CD4-positive, alpha-beta memory T cell (primary cell): Measurements from ENCODE around the gene ICOS. TPM values are rescaled to one million over a fixed set of nuclear protein-coding genes. Genes with fewer than 3 reads are reported as not detected.
"Not testable (repeated sequence)": the region's sequence is repeated elsewhere in the genome, so short reads cannot be mapped to it uniquely, and the experiment has no call there.

Experiments
- CTCF ChIA-PET: fragments of 350-600 bp; sonication (Branson Sonifier 250); formaldehyde crosslinking; loops from one replicate; lab custom pipeline; 2021; ENCODE audit warnings: inconsistent platforms; ENCODE audit not compliant: partially characterized antibody; lab: Charles Lee
- POLR2A ChIA-PET: fragments of 350-600 bp; sonication (Branson Sonifier 250); formaldehyde crosslinking; loops from one replicate; lab custom pipeline; 2021; ENCODE audit not compliant: partially characterized antibody; lab: Charles Lee
- DNase-seq, 5 donors: peaks; one replicate each; pipeline versions ENCODE4 v3.0.0 to v3.0.0-alpha.2; 2020 to 2022; ENCODE audit warnings: mixed read lengths in 1 of 5
- H3K27ac ChIP-seq: one replicate; pipeline ENCODE4 v1.7.0; 2013; ENCODE audit warnings: low read depth, low read length
- H3K27me3 ChIP-seq: 2 replicates; pipeline ENCODE4 v1.7.0; 2013; ENCODE audit warnings: mild to moderate bottlenecking, low read length, moderate library complexity; ENCODE audit not compliant: insufficient read depth
- H3K36me3 ChIP-seq: 2 replicates; pipeline ENCODE4 v1.7.0; 2013; ENCODE audit warnings: mild to moderate bottlenecking, low read length, moderate library complexity; ENCODE audit not compliant: insufficient read depth
- H3K4me1 ChIP-seq: 2 replicates; pipeline ENCODE4 v1.7.0; 2013; ENCODE audit warnings: mild to moderate bottlenecking, low read length, moderate library complexity; ENCODE audit not compliant: insufficient read depth
- H3K4me3 ChIP-seq, 2 donors: one replicate each; pipeline ENCODE4 v1.7.0; 2013; ENCODE audit warnings: low read length in 2 of 2, mild to moderate bottlenecking in 1 of 2
- H3K9me3 ChIP-seq, 2 donors: one replicate each; pipeline ENCODE4 v1.7.0; 2013; ENCODE audit warnings: low read length in 2 of 2, control low read depth in 1 of 2; ENCODE audit not compliant: control insufficient read depth in 1 of 2
- H3K27ac Mint-ChIP-seq, 7 donors: one replicate each; pipeline ENCODE4 v1.8.0; 2020 to 2021; ENCODE audit warnings: mixed read lengths in 7 of 7, mild to moderate bottlenecking in 6 of 7, inconsistent platforms in 3 of 7, moderate library complexity in 3 of 7
- H3K27me3 Mint-ChIP-seq, 2 donors: one replicate each; pipeline ENCODE4 v1.8.0; 2020 to 2021; ENCODE audit warnings: mixed read lengths in 2 of 2
- H3K36me3 Mint-ChIP-seq, 2 donors: one replicate each; pipeline ENCODE4 v1.8.0; 2020 to 2021; ENCODE audit warnings: mixed read lengths in 2 of 2, inconsistent platforms in 1 of 2, mild to moderate bottlenecking in 1 of 2
- H3K4me1 Mint-ChIP-seq, 4 donors: one replicate each; pipeline ENCODE4 v1.8.0; 2020 to 2021; ENCODE audit warnings: mixed read lengths in 4 of 4, mild to moderate bottlenecking in 1 of 4
- H3K4me3 Mint-ChIP-seq, 8 donors: one replicate each; pipeline ENCODE4 v1.8.0; 2020 to 2021; ENCODE audit warnings: mixed read lengths in 8 of 8, mild to moderate bottlenecking in 7 of 8, moderate library complexity in 6 of 8, inconsistent platforms in 3 of 8
- H3K9me3 Mint-ChIP-seq, 8 donors: one replicate each; pipeline ENCODE4 v1.8.0; 2020 to 2021; ENCODE audit warnings: mixed read lengths in 8 of 8, mild to moderate bottlenecking in 5 of 8, inconsistent platforms in 3 of 8, moderate library complexity in 1 of 8
- intact Hi-C: fragments of 100-400 bp; cut with micrococcal nuclease; formaldehyde crosslinking; loops from one replicate; pipeline ENCODE4 v1.15.1; 2023
- polyA plus RNA-seq, 2 donors: library from polyadenylated mRNA; unstranded; fragments of 300-500 nt; fragmentation: Illumina TruSeq; gene quantifications; one replicate each; pipeline ENCODE4 v1.2.3, GENCODE V29; 2021
- total RNA-seq, 2 experiments: library from RNA; stranded (reverse); gene quantifications; one replicate each; pipeline ENCODE4 v1.2.3, GENCODE V29; 2021

The ICOS gene
- total and polyA plus RNA-seq, 4 experiments from 2014 or later: 28.1 to 53.2 (median 41.0) TPM

DNA sequence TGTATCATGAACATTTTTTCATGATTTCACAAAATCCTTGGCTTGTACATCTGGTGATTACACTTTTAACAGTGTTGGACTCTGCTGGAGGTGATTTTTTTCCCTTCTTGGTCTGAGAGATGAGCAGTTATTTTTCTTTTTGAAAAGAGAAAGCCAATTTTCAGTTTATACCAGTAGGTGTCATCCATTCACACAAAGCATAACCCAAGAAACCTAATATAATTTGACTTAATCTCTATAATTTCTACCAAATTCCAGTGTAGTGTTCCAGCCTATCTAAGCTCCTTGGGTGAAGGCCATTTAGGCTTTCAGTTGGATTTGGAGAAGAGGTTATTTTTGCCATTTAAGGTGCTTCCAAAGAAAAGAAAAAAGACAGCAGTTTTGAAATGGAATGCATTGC is 7.7 kb upstream of the ICOS start:
- no peaks in the 10 kb centered on the region for H3K27me3 ChIP-seq
- H3K27ac ChIP-seq: no peak overlapping the region
- H3K36me3 ChIP-seq: no peaks in the 10 kb centered on the region
- H3K4me1 Mint-ChIP-seq: peaks cover 15 to 41% (median 31%) of the 10 kb centered on the region in 4 donors
- no peaks in the 10 kb centered on the region for H3K9me3 Mint-ChIP-seq
- peaks cover 20% of the 10 kb centered on the region for H3K4me1 ChIP-seq
- ChIA-PET POLR2A (interaction anchor here (1.1 to 1.4 kb wide), 2 partner anchors 20 to 22 kb away, joined by 3 to 4 read pairs; no protein-coding TSS in a partner anchor), CTCF (interaction anchor here (0.6 to 3.7 kb wide), 28 partner anchors 9 to 249 kb away, joined by 3 to 91 read pairs (median 4); partner anchors contain the start of gene CTLA4)
- peaks cover 1 to 2% of the 10 kb centered on the region in 2 donors for H3K27me3 Mint-ChIP-seq
- intact Hi-C loops: loop anchor here (1.0 kb wide), 3 partner anchors 122 to 249 kb away; no protein-coding TSS in a partner anchor
- H3K4me3 Mint-ChIP-seq: no peak overlapping the region
- H3K9me3 ChIP-seq: no peaks in the 10 kb centered on the region
- H3K36me3 Mint-ChIP-seq: no peaks in the 10 kb centered on the region
- peak overlapping the region in 1 of 7 donors; percentile 22 for H3K27ac Mint-ChIP-seq
- no peak overlapping the region for H3K4me3 ChIP-seq
- peak in 1 of 5 donors; percentile 45 for DNase-seq

DNA sequence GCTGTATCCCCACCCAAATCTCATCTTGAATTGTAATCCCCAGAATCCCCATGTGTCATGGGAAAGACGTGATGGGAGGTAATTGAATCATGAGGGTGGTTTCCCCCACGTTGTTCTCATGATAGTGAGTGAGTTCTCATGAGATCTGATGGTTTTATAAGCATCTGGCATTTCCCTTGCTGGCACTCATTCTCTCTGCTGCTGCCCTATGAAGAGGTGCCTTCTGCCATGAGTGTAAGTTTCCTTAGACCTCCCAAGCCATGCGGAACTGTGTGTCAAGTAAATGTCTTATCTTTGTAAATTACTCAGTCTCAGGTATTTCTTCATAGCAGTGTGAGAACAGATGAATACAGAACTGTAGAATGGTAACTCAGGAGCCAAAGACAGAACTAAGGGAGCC is 5.3 kb upstream of the ICOS start:
- CTCF ChIA-PET: interaction anchor here (1.0 to 1.6 kb wide), 3 partner anchors 120 to 143 kb away, joined by 4 read pairs; no protein-coding TSS in a partner anchor
- intact Hi-C loops, H3K4me3 ChIP-seq, H3K27me3 Mint-ChIP-seq, H3K9me3 Mint-ChIP-seq, H3K36me3 Mint-ChIP-seq, H3K36me3 ChIP-seq, H3K9me3 ChIP-seq, H3K27me3 ChIP-seq, H3K27ac ChIP-seq, DNase-seq, POLR2A ChIA-PET: not testable (repeated sequence)
- peaks cover 43% of the 10 kb centered on the region for H3K4me1 ChIP-seq
- Mint-ChIP-seq H3K27ac (peak overlapping the region; percentile 48 to 98 (median 72)), H3K4me1 (peaks cover 35 to 63% (median 51%) of the 10 kb centered on the region in 4 donors), H3K4me3 (peak overlapping the region in 1 of 8 donors; percentile 12)

GRCh38 chr2:203934041-203934492 is 2.5 kb upstream of the ICOS start:
- peaks cover 6 to 28% of the 10 kb centered on the region in 2 donors for H3K36me3 Mint-ChIP-seq
- Histone ChIP-seq H3K4me1 (peaks cover 45% of the 10 kb centered on the region), H3K9me3 (no peaks in the 10 kb centered on the region), H3K27me3 (no peaks in the 10 kb centered on the region), H3K27ac (peak overlapping the region; percentile 53), H3K4me3 (peak overlapping the region; percentile 2 to 41), H3K36me3 (no peaks in the 10 kb centered on the region)
- no peaks in the 10 kb centered on the region for H3K9me3 Mint-ChIP-seq
- DNase-seq: peak in 4 of 5 donors; percentile 40 to 81 (median 58)
- peaks cover 39 to 84% (median 54%) of the 10 kb centered on the region in 4 donors for H3K4me1 Mint-ChIP-seq
- no peaks in the 10 kb centered on the region for H3K27me3 Mint-ChIP-seq
- H3K4me3 Mint-ChIP-seq: peak overlapping the region; percentile 62 to 91 (median 76)
- intact Hi-C loops: no loop called here
- ChIA-PET CTCF (interaction anchor here (0.8 to 4.6 kb wide), 9 partner anchors 9 to 246 kb away, joined by 3 to 28 read pairs (median 4); partner anchors contain the start of gene CTLA4), POLR2A (interaction anchor here (0.6 to 2.5 kb wide), 17 partner anchors 8 to 211 kb away, joined by 3 to 32 read pairs (median 4); partner anchors contain the start of gene CTLA4)
- peak overlapping the region; percentile 92 to 98 (median 96) for H3K27ac Mint-ChIP-seq

- peak overlapping the region; percentile 53 for H3K27ac ChIP-seq
- H3K36me3 ChIP-seq: no peaks in the 10 kb centered on the region
- no peaks in the 10 kb centered on the region for H3K9me3 ChIP-seq
- DNase-seq: no peak
- peak overlapping the region; percentile 2 to 41 for H3K4me3 ChIP-seq
- peaks cover 51% of the 10 kb centered on the region for H3K4me1 ChIP-seq
- intact Hi-C loops: loop anchor here (5.0 kb wide), 1 partner anchor 67 kb away; no protein-coding TSS in a partner anchor
- Mint-ChIP-seq H3K36me3 (peaks cover 7 to 35% of the 10 kb centered on the region in 2 donors), H3K27me3 (no peaks in the 10 kb centered on the region), H3K27ac (peak overlapping the region; percentile 92 to 98 (median 96)), H3K4me1 (peaks cover 40 to 90% (median 57%) of the 10 kb centered on the region in 4 donors), H3K9me3 (no peaks in the 10 kb centered on the region), H3K4me3 (peak overlapping the region; percentile 62 to 91 (median 76))
- POLR2A ChIA-PET: interaction anchor here (0.9 to 2.5 kb wide), 21 partner anchors 9 to 696 kb away, joined by 3 to 32 read pairs (median 4); partner anchors contain the start of gene CTLA4
- H3K27me3 ChIP-seq: no peaks in the 10 kb centered on the region
- CTCF ChIA-PET: interaction anchor here (0.7 to 4.6 kb wide), 14 partner anchors 8 to 450 kb away, joined by 3 to 28 read pairs (median 3); partner anchors contain the start of gene CTLA4
These were observed 1.7 kb upstream of the ICOS start for GRCh38 chr2:203934711-203935438.

DNA sequence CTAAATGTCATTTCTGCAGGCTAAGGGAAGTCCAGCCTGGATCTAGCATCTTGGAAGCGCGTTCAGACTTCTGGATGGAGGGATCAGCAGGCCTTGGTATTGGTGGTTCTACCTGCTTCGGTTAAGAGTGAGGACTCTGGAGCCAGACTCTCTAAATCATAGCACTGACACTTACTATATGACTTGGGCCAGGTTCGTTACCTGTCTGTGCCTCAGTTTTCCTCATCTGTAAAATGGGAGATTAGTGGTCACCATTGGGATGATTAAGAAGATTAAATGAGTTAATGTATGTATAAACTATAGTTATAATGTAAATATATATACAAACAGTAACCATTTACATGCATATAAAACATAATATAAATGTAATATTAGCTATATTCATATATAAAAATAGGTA is 995 bp upstream of the ICOS start:
- H3K27ac Mint-ChIP-seq: peak overlapping the region; percentile 87 to 98 (median 96)
- H3K4me1 Mint-ChIP-seq: peaks cover 44 to 90% (median 58%) of the 10 kb centered on the region in 4 donors
- no peak for DNase-seq
- H3K4me3 Mint-ChIP-seq: peak overlapping the region in 6 of 8 donors; percentile 14 to 91 (median 72)
- no peaks in the 10 kb centered on the region for H3K9me3 ChIP-seq
- no peaks in the 10 kb centered on the region for H3K27me3 Mint-ChIP-seq
- peak overlapping the region; percentile 53 for H3K27ac ChIP-seq
- H3K36me3 ChIP-seq: no peaks in the 10 kb centered on the region
- peaks cover 11 to 40% of the 10 kb centered on the region in 2 donors for H3K36me3 Mint-ChIP-seq
- ChIA-PET POLR2A (interaction anchor here (1.0 to 2.8 kb wide), 12 partner anchors 9 to 696 kb away, joined by 3 to 32 read pairs (median 4); no protein-coding TSS in a partner anchor), CTCF (interaction anchor here (0.8 to 4.6 kb wide), 7 partner anchors 8 to 241 kb away, joined by 3 to 28 read pairs (median 3); partner anchors contain the start of gene CTLA4)
- peaks cover 57% of the 10 kb centered on the region for H3K4me1 ChIP-seq
- no peaks in the 10 kb centered on the region for H3K9me3 Mint-ChIP-seq
- intact Hi-C loops: loop anchor here (5.0 kb wide), 1 partner anchor 67 kb away; no protein-coding TSS in a partner anchor
- no peak overlapping the region for H3K4me3 ChIP-seq
- no peaks in the 10 kb centered on the region for H3K27me3 ChIP-seq

- Mint-ChIP-seq H3K9me3 (no peaks in the 10 kb centered on the region), H3K4me1 (peaks cover 49 to 91% (median 62%) of the 10 kb centered on the region in 4 donors), H3K27me3 (no peaks in the 10 kb centered on the region), H3K27ac (peak overlapping the region; percentile 79 to 98 (median 93)), H3K36me3 (peaks cover 11 to 43% of the 10 kb centered on the region in 2 donors), H3K4me3 (peak overlapping the region; percentile 91 to 99 (median 96))
- CTCF ChIA-PET: interaction anchor here (2.8 kb wide), 1 partner anchor 114 kb away, joined by 9 read pairs; no protein-coding TSS in a partner anchor
- DNase-seq: no peak
- H3K4me1 ChIP-seq: peaks cover 66% of the 10 kb centered on the region
- intact Hi-C loops: loop anchor here (1.0 to 5.0 kb wide), 3 partner anchors 9 to 65 kb away; no protein-coding TSS in a partner anchor
- POLR2A ChIA-PET: interaction anchor here (1.0 to 2.8 kb wide), 7 partner anchors 9 to 82 kb away, joined by 4 to 19 read pairs (median 6); no protein-coding TSS in a partner anchor
- H3K4me3 ChIP-seq: peak overlapping the region; percentile 70 to 77
- peak overlapping the region; percentile 79 for H3K27ac ChIP-seq
- H3K27me3 ChIP-seq: no peaks in the 10 kb centered on the region
- no peaks in the 10 kb centered on the region for H3K36me3 ChIP-seq
- no peaks in the 10 kb centered on the region for H3K9me3 ChIP-seq
These were observed 386 bp downstream of the ICOS start for GRCh38 chr2:203936949-203937348.
